OCI-LY7 (cell line): Measurements from ENCODE around the gene NCOA3. TPM values are rescaled to one million over a fixed set of nuclear protein-coding genes. Genes with fewer than 3 reads are reported as not detected.
A peak's percentile ranks its signal among the peaks of the same experiment; 100 is the strongest.

Experiments used
- BruUV-seq: library from RNA; stranded (reverse); fragments of 400-500 nt; replicated peaks from 2 replicates; lab custom pipeline; 2021; lab: Mats Ljungman, UMichigan
- CTCF ChIA-PET: fragments of 300-600 bp; sonication (Branson Sonifier 250); formaldehyde crosslinking; loops from one replicate; lab custom pipeline; 2022; ENCODE audit warnings: antibody characterized with exemption; ENCODE audit not compliant: unreplicated experiment; lab: Charles Lee
- POLR2A ChIA-PET: fragments of 300-600 bp; sonication (Branson Sonifier 250); formaldehyde crosslinking; loops from one replicate; lab custom pipeline; 2022; ENCODE audit warnings: antibody characterized with exemption; lab: Charles Lee
- DNase-seq: peaks from one replicate; pipeline ENCODE4 v3.0.0-alpha.2; 2015; ENCODE audit warnings: low spot score
- H2AFZ ChIP-seq: fragments of 200-600 bp; sonication (generic), shearing (Covaris generic); 2 replicates; pipeline ENCODE4 v1.6.1; 2014; ENCODE audit warnings: mild to moderate bottlenecking, antibody characterized with exemption, low read length, moderate library complexity
- H3K27ac ChIP-seq: fragments of 200-600 bp; sonication (generic); 2 replicates; pipeline ENCODE4 v1.5.1; 2014; ENCODE audit warnings: mixed run types, low read depth, mild to moderate bottlenecking, moderate library complexity, low read length, inconsistent platforms; ENCODE audit not compliant: poor library complexity, severe bottlenecking
- H3K36me3 ChIP-seq: fragments of 200-600 bp; sonication (generic); 2 replicates; pipeline ENCODE4 v1.6.1; 2014; ENCODE audit warnings: mild to moderate bottlenecking, antibody characterized with exemption, low read length, moderate library complexity, mixed read lengths; ENCODE audit not compliant: insufficient read depth
- H3K4me1 ChIP-seq: fragments of 200-600 bp; sonication (generic); 2 replicates; pipeline ENCODE4 v1.5.1; 2014; ENCODE audit warnings: mild to moderate bottlenecking, low read length; ENCODE audit not compliant: insufficient read depth, poor library complexity, severe bottlenecking
- H3K4me2 ChIP-seq: fragments of 200-600 bp; sonication (generic); 2 replicates; pipeline ENCODE4 v1.6.1; 2014; ENCODE audit warnings: mild to moderate bottlenecking, low read length
- H3K4me3 ChIP-seq: fragments of 200-600 bp; sonication (generic); 2 replicates; pipeline ENCODE4 v1.5.1; 2014; ENCODE audit warnings: mild to moderate bottlenecking, low read depth, low read length; ENCODE audit not compliant: poor library complexity, severe bottlenecking
- H3K79me2 ChIP-seq: fragments of 200-600 bp; sonication (generic); 2 replicates; pipeline ENCODE4 v1.6.1; 2016; ENCODE audit warnings: low read depth, mild to moderate bottlenecking, low read length, moderate library complexity, mixed read lengths; ENCODE audit not compliant: insufficient read depth
- H3K9me2 ChIP-seq: fragments of 200-600 bp; sonication (generic); 2 replicates; pipeline ENCODE4 v1.6.1; 2016; ENCODE audit warnings: mild to moderate bottlenecking, low read length, mixed read lengths; ENCODE audit not compliant: insufficient read depth
- H3K9me3 ChIP-seq: fragments of 200-600 bp; sonication (generic); 2 replicates; pipeline ENCODE4 v1.6.1; 2014; ENCODE audit warnings: mild to moderate bottlenecking, mixed run types, low read length, mixed read lengths
- H4K20me1 ChIP-seq: fragments of 200-600 bp; sonication (generic); 2 replicates; pipeline ENCODE4 v1.6.1; 2014; ENCODE audit warnings: mild to moderate bottlenecking, antibody characterized with exemption, low read length, moderate library complexity, mixed read lengths; ENCODE audit not compliant: insufficient read depth
- EZH2phosphoT487 ChIP-seq: fragments of 200-600 bp; sonication (generic); IDR thresholded peaks from 2 replicates; pipeline ENCODE4 v1.6.1; 2018; ENCODE audit warnings: low read depth, borderline replicate concordance, mild to moderate bottlenecking, mixed run types, antibody characterized with exemption, low read length, moderate library complexity, mixed read lengths
- intact Hi-C: fragments of 100-400 bp; cut with micrococcal nuclease; formaldehyde crosslinking; loops from one replicate; pipeline ENCODE4 v1.10.0; 2022; ENCODE audit not compliant: unreplicated experiment
- total RNA-seq, 2 experiments: library from RNA; depleted of rRNA in 1 of 2; stranded (reverse); fragments of >200 nt in 1 of 2; shearing (Covaris generic) in 1 of 2; gene quantifications; 2 replicates each; pipeline ENCODE4 v1.2.3, GENCODE V29; 2014 to 2022
- TF ChIP-seq, protein P1 (sequence below): fragments of 200-600 bp; sonication (generic); conservative IDR thresholded peaks from 2 replicates; pipeline ENCODE4 v1.5.1; 2014; ENCODE audit warnings: mild to moderate bottlenecking, antibody characterized with exemption, low read length, moderate library complexity, mixed read lengths

The NCOA3 gene
- total RNA-seq, 2 experiments from 2014 or later, result 50.5 to 75.6 TPM

DNA sequence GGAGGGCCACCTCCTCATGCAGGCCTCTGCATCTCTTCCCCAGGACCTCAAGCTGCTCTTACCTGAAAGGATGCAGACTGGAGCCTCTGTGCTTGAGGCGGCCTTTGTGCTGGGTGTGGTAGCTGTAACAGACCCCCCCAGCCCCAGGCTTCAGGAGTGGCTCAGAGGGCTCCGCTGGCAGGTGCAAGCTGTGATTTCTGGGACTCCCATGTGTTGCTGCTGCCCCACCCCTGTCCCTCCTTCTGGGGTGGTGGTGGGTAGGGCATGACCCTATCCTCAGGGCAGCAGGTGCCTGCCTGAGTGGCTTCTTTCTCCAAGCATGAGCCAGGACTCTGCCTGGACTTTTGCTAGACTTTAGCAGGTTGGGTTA is 162.4 kb downstream of the NCOA3 start:
- Histone ChIP-seq H3K9me3 (no peaks in the 10 kb centered on the region), H3K4me1 (no peaks in the 10 kb centered on the region), H2AFZ (no peak overlapping the region), H3K36me3 (peaks cover 34% of the 10 kb centered on the region), H3K79me2 (no peaks in the 10 kb centered on the region), H3K4me2 (no peak overlapping the region), H3K27ac (no peak overlapping the region), H4K20me1 (no peaks in the 10 kb centered on the region), H3K9me2 (no peaks in the 10 kb centered on the region), H3K4me3 (no peak overlapping the region)
- POLR2A ChIA-PET, result no interaction called here
- no peak for TF ChIP-seq EZH2phosphoT487
- TF ChIP-seq, protein P1, sequence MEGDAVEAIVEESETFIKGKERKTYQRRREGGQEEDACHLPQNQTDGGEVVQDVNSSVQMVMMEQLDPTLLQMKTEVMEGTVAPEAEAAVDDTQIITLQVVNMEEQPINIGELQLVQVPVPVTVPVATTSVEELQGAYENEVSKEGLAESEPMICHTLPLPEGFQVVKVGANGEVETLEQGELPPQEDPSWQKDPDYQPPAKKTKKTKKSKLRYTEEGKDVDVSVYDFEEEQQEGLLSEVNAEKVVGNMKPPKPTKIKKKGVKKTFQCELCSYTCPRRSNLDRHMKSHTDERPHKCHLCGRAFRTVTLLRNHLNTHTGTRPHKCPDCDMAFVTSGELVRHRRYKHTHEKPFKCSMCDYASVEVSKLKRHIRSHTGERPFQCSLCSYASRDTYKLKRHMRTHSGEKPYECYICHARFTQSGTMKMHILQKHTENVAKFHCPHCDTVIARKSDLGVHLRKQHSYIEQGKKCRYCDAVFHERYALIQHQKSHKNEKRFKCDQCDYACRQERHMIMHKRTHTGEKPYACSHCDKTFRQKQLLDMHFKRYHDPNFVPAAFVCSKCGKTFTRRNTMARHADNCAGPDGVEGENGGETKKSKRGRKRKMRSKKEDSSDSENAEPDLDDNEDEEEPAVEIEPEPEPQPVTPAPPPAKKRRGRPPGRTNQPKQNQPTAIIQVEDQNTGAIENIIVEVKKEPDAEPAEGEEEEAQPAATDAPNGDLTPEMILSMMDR, result peak; percentile 14; the same call in 1 of the 2 replicates
- DNase-seq, result no peak
- intact Hi-C loops, result loop anchor here (5.0 kb wide), 1 partner anchor 958 kb away; no protein-coding TSS in a partner anchor
- no TSS peak for BruUV-seq
- CTCF ChIA-PET, result interaction anchor here (1.0 kb wide), 1 partner anchor 14 kb away, joined by 3 read pairs; no protein-coding TSS in a partner anchor

DNA sequence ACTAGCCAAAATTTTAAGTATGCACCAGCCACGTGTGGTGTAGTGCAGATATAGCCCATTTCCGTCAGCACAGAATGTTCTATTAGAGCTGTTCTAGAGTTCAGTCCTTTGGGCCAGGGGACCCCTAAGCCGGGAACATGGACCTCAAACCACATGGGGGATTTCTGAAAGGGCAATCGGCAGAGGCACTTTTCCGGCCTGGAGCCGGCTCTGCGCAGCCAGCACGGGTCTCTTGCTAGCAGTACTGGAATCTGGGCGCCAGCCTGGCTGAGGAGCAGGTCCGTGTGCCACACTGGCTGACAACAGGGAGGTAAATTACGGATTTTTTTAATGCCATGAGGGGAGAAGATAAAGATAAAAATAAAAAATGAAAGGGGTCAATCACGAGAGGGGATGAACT is 163.1 kb downstream of the NCOA3 start:
- DNase-seq, result no peak
- Histone ChIP-seq H3K9me2 (no peaks in the 10 kb centered on the region), H3K79me2 (no peaks in the 10 kb centered on the region), H3K4me3 (no peak overlapping the region), H3K4me1 (no peaks in the 10 kb centered on the region), H2AFZ (no peak overlapping the region), H4K20me1 (no peaks in the 10 kb centered on the region), H3K4me2 (no peak overlapping the region), H3K36me3 (peaks cover 27% of the 10 kb centered on the region), H3K9me3 (no peaks in the 10 kb centered on the region), H3K27ac (no peak overlapping the region)
- ChIA-PET CTCF (no interaction called here), POLR2A (no interaction called here)
- intact Hi-C loops, result loop anchor here (5.0 kb wide), 1 partner anchor 958 kb away; no protein-coding TSS in a partner anchor
- TF ChIP-seq, protein P1, result no peak
- TF ChIP-seq EZH2phosphoT487, result no peak
- BruUV-seq, result no TSS peak

GRCh38 chr20:47665221-47665991 is 163.7 kb downstream of the NCOA3 start:
- Histone ChIP-seq H3K4me3 (no peak overlapping the region), H3K36me3 (peaks cover 22% of the 10 kb centered on the region), H3K4me2 (no peak overlapping the region), H3K79me2 (no peaks in the 10 kb centered on the region), H3K27ac (no peak overlapping the region), H2AFZ (no peak overlapping the region), H3K9me3 (no peaks in the 10 kb centered on the region), H3K4me1 (no peaks in the 10 kb centered on the region), H3K9me2 (no peaks in the 10 kb centered on the region), H4K20me1 (no peaks in the 10 kb centered on the region)
- TF ChIP-seq, protein P1, result no peak
- no peak for TF ChIP-seq EZH2phosphoT487
- intact Hi-C loops, result no loop called here
- BruUV-seq, result no TSS peak
- POLR2A ChIA-PET, result no interaction called here
- CTCF ChIA-PET, result no interaction called here
- no peak for DNase-seq
